Stimulated activated CD4-positive, alpha-beta T cell treated with anti-CD3 and anti-CD28 coated beads, TNF-alpha, amount 100 ng/mL, for 24 hours (primary cell): Measurements from ENCODE around the gene FANCE.

ENCODE experiments used
- DNase-seq, 3 experiments: peaks; one replicate each; pipeline ENCODE4 v3.0.0-alpha.2; 2020; ENCODE audit warnings: low read depth in 3 of 3

FANCE gene

GRCh38 chr6:35483893-35484645, 31.9 kb downstream of the FANCE start:
- no peak for DNase-seq

- DNase-seq, result no peak
Measured at GRCh38 chr6:35484921-35485392, 32.8 kb downstream of the FANCE start.

- DNase-seq, result no peak
Measured at GRCh38 chr6:35485402-35485877, 33.3 kb downstream of the FANCE start.

GRCh38 chr6:35486005-35486925, 34.1 kb downstream of the FANCE start:
- DNase-seq, result no peak

- no peak for DNase-seq
Measured at GRCh38 chr6:35487658-35488516, 35.7 kb downstream of the FANCE start.

- DNase-seq, result no peak
Measured at GRCh38 chr6:35488517-35488862, 36.4 kb downstream of the FANCE start.

- DNase-seq, result no peak
Measured at GRCh38 chr6:35489066-35489465, 36.9 kb downstream of the FANCE start.

- DNase-seq, result no peak
Measured at GRCh38 chr6:35489995-35490791, 38.1 kb downstream of the FANCE start.

GRCh38 chr6:35490821-35491557, 38.9 kb downstream of the FANCE start:
- DNase-seq, result no peak

GRCh38 chr6:35491558-35492257, 39.6 kb downstream of the FANCE start:
- DNase-seq, result no peak

GRCh38 chr6:35492258-35492973, 40.3 kb downstream of the FANCE start:
- DNase-seq, result no peak

- no peak for DNase-seq
Measured at GRCh38 chr6:35492974-35493284, 40.8 kb downstream of the FANCE start.

- no peak for DNase-seq
Measured at GRCh38 chr6:35493307-35493983, 41.3 kb downstream of the FANCE start.

- DNase-seq, result no peak
Measured at GRCh38 chr6:35494161-35494563, 42.0 kb downstream of the FANCE start.

- no peak for DNase-seq
Measured at GRCh38 chr6:35495258-35496035, 43.3 kb downstream of the FANCE start.

GRCh38 chr6:35496036-35496840, 44.1 kb downstream of the FANCE start:
- DNase-seq, result no peak
